HepG2 (cell line): ENCODE measurements around the gene DAB1. TPM values are rescaled to one million over a fixed set of nuclear protein-coding genes. Genes with fewer than 3 reads are reported as not detected.

Source experiments
- CEBPG ChIP-seq: IDR thresholded peaks from 2 replicates; pipeline ENCODE4 v1.6.1; 2016
- CENPX ChIP-seq: sonication (generic); formaldehyde crosslinking; IDR thresholded peaks from 2 replicates; pipeline ENCODE4 v1.9.0; 2021; ENCODE audit warnings: mild to moderate bottlenecking, missing genetic modification reagents, moderate library complexity
- EP300 ChIP-seq, 3 experiments: sonication (generic) in 1 of 3; formaldehyde crosslinking in 1 of 3; IDR thresholded peaks; 2 replicates each; pipeline versions ENCODE4 v1.5.1 to v1.6.1; 2011 to 2020; ENCODE audit warnings: low read depth in 2 of 3, low read length in 2 of 3, borderline replicate concordance in 1 of 3, improper control_type of control experiment in 1 of 3, mild to moderate bottlenecking in 1 of 3, missing genetic modification reagents in 1 of 3, moderate library complexity in 1 of 3
- ETS1 ChIP-seq: sonication (generic); formaldehyde crosslinking; IDR thresholded peaks from 2 replicates; pipeline ENCODE4 v1.4.0; 2020; ENCODE audit warnings: missing genetic modification reagents
- ETV5 ChIP-seq: IDR thresholded peaks from 2 replicates; pipeline ENCODE4 v1.6.1; 2018; ENCODE audit warnings: missing biosample characterization, missing genetic modification reagents, inconsistent platforms, borderline replicate concordance
- HNRNPUL1 ChIP-seq: fragments of 200-400 bp; formaldehyde crosslinking; IDR thresholded peaks from 2 replicates; pipeline ENCODE4 v1.6.1; 2017; ENCODE audit warnings: low read depth, mild to moderate bottlenecking, low read length, moderate library complexity
- JDP2 ChIP-seq: sonication (generic); formaldehyde crosslinking; IDR thresholded peaks from 2 replicates; pipeline ENCODE4 v1.8.1; 2022; ENCODE audit warnings: missing genetic modification reagents, borderline replicate concordance
- KDM1A ChIP-seq: IDR thresholded peaks from 2 replicates; pipeline ENCODE4 v1.6.1; 2016; ENCODE audit warnings: missing compliant biosample characterization
- KLF16 ChIP-seq, 2 experiments: sonication (generic) in 1 of 2; formaldehyde crosslinking in 1 of 2; IDR thresholded peaks; 2 replicates each; pipeline versions ENCODE4 v1.6.1 to v1.8.0; 2016 to 2023; ENCODE audit warnings: missing genetic modification reagents in 2 of 2, missing compliant biosample characterization in 1 of 2
- MED1 ChIP-seq: sonication (generic); formaldehyde crosslinking; IDR thresholded peaks from 2 replicates; pipeline ENCODE4 v1.4.0; 2020; ENCODE audit warnings: missing genetic modification reagents
- MED13 ChIP-seq: sonication (generic); formaldehyde crosslinking; IDR thresholded peaks from 2 replicates; pipeline ENCODE4 v1.5.0; 2020; ENCODE audit warnings: missing genetic modification reagents
- MXD4 ChIP-seq: IDR thresholded peaks from 2 replicates; pipeline ENCODE4 v1.6.1; 2016; ENCODE audit warnings: mild to moderate bottlenecking, missing biosample characterization, missing genetic modification reagents
- SOX13 ChIP-seq, 3 experiments: fragments of 450-650 bp in 1 of 3; sonication (generic) in 1 of 3; formaldehyde crosslinking in 1 of 3; IDR thresholded peaks in 2 of 3; conservative IDR thresholded peaks in 1 of 3; 2 replicates each; pipeline versions ENCODE4 v1.5.0 to v1.6.1; 2016 to 2020; ENCODE audit warnings: antibody characterized with exemption in 1 of 3, mild to moderate bottlenecking in 1 of 3, missing compliant biosample characterization in 1 of 3, missing genetic modification reagents in 1 of 3, moderate library complexity in 1 of 3
- SOX5 ChIP-seq: IDR thresholded peaks from 2 replicates; pipeline ENCODE4 v1.6.1; 2016; ENCODE audit warnings: borderline replicate concordance
- SUZ12 ChIP-seq: fragments of 150-350 bp; IDR thresholded peaks from 2 replicates; pipeline ENCODE4 v1.6.1; 2014; ENCODE audit warnings: low read depth, low read length
- TCF7 ChIP-seq: sonication (generic); IDR thresholded peaks from 2 replicates; pipeline ENCODE4 v1.6.1; 2016; ENCODE audit warnings: antibody characterized with exemption, low read depth
- THRA ChIP-seq: sonication (generic); formaldehyde crosslinking; IDR thresholded peaks from 2 replicates; pipeline ENCODE4 v1.4.0; 2020; ENCODE audit warnings: missing genetic modification reagents, borderline replicate concordance
- ZBTB43 ChIP-seq: sonication (generic); formaldehyde crosslinking; conservative IDR thresholded peaks from 2 replicates; pipeline ENCODE4 v1.4.0; 2020; ENCODE audit warnings: missing genetic modification reagents
- ZIK1 ChIP-seq: sonication (generic); formaldehyde crosslinking; IDR thresholded peaks from 2 replicates; pipeline ENCODE4 v1.5.0; 2020; ENCODE audit warnings: mild to moderate bottlenecking, low read depth, missing genetic modification reagents, borderline replicate concordance
- ZMYM4 ChIP-seq: sonication (generic); formaldehyde crosslinking; IDR thresholded peaks from 2 replicates; pipeline ENCODE4 v1.8.1; 2023; ENCODE audit warnings: mild to moderate bottlenecking, missing genetic modification reagents
- ZNF335 ChIP-seq: sonication (generic); formaldehyde crosslinking; IDR thresholded peaks from 2 replicates; pipeline ENCODE4 v1.4.0; 2020; ENCODE audit warnings: missing genetic modification reagents
- ZNF468 ChIP-seq: sonication (generic); formaldehyde crosslinking; IDR thresholded peaks from 2 replicates; pipeline ENCODE4 v1.8.0; 2022; ENCODE audit warnings: mild to moderate bottlenecking, moderate library complexity, missing genetic modification reagents
- ZNF619 ChIP-seq: sonication (generic); formaldehyde crosslinking; IDR thresholded peaks from 2 replicates; pipeline ENCODE4 v1.4.0; 2020; ENCODE audit warnings: mild to moderate bottlenecking, missing genetic modification reagents
- ZNF703 ChIP-seq: sonication (generic); formaldehyde crosslinking; IDR thresholded peaks from 2 replicates; pipeline ENCODE4 v1.5.1; 2020; ENCODE audit warnings: missing genetic modification reagents, mild to moderate bottlenecking, moderate library complexity, borderline replicate concordance
- ZNF773 ChIP-seq: sonication (generic); formaldehyde crosslinking; IDR thresholded peaks from 2 replicates; pipeline ENCODE4 v1.4.0; 2020; ENCODE audit warnings: missing genetic modification reagents, borderline replicate concordance
- ZNF776 ChIP-seq: sonication (generic); formaldehyde crosslinking; IDR thresholded peaks from 2 replicates; pipeline ENCODE4 v1.4.0; 2020; ENCODE audit warnings: mild to moderate bottlenecking, missing genetic modification reagents
- polyA plus RNA-seq, 8 experiments: library from polyadenylated mRNA; depleted of rRNA in 3 of 8; stranded (reverse) in 7 of 8; unstranded in 1 of 8; fragments of >200 nt; fragmentation: Illumina TruSeq in 4 of 8; extraction: Trizol in 4 of 8; gene quantifications; 2 replicates each; pipeline versions ENCODE4 v1.2.1 to v1.2.3, GENCODE V29; 2011 to 2016; ENCODE audit warnings: low read depth in 4 of 8, missing spikeins in 1 of 8, mixed read lengths in 1 of 8; ENCODE audit not compliant: insufficient read depth in 1 of 8
- total RNA-seq, 5 experiments: library from RNA; depleted of rRNA; stranded (reverse); fragments of >200 nt; fragmentation: Illumina TruSeq; extraction: Trizol; gene quantifications; 2 replicates each; pipeline ENCODE4 v1.2.3, GENCODE V29; 2016; ENCODE audit warnings: low read depth in 1 of 5

Gene DAB1
- total and polyA plus RNA-seq, 2 of the 13 experiments (the other 11 are each of a cell fraction or from before 2014, with no cell fraction given) = 0.04 to 0.13 TPM

GRCh38 chr1:56985857-56986256, 438.0 kb downstream of the DAB1 start (continued):
- TF ChIP-seq ZBTB43 (CRISPR knock-in tag) (no peak), KLF16 (CRISPR knock-in tag; IDR thresholded peaks at IDR 0.05) (peak in 1 of 2 experiments; percentile 59; a peak in 1 of 4 replicates), ZNF335 (CRISPR knock-in tag) (no peak), CEBPG (CRISPR knock-in tag) (peak; percentile 69; the same call in 1 of the 2 replicates), ZIK1 (no peak), CENPX (CRISPR knock-in tag) (no peak), ETS1 (CRISPR knock-in tag) (no peak), SOX5 (CRISPR knock-in tag) (0 out of 2 replicates have a peak, but pooled peaks have one; percentile 47), ZMYM4 (CRISPR knock-in tag) (0 out of 2 replicates have a peak, but pooled peaks have one; percentile 15), TCF7 (peak; percentile 82), ZNF619 (no peak), THRA (CRISPR knock-in tag) (peak; percentile 3; the same call in 1 of the 2 replicates), MED1 (peak; percentile 47; the same call in 1 of the 2 replicates), ZNF776 (CRISPR knock-in tag) (no peak), MXD4 (no peak), ZNF468 (CRISPR knock-in tag) (no peak), EP300 (IDR thresholded peaks at IDR 0.05; ENCODE audit: low read depth in 2 of 2, low read length in 2 of 2) (peak in 1 of 2 experiments; percentile 92; a peak in 3 of 4 replicates), EP300 (CRISPR knock-in tag; IDR thresholded peaks at IDR 0.05; ENCODE audit: borderline replicate concordance) (0 out of 2 replicates have a peak, but pooled peaks have one; percentile 28), KDM1A (CRISPR knock-in tag) (0 out of 2 replicates have a peak, but pooled peaks have one; percentile 14), MED13 (CRISPR knock-in tag) (peak; percentile 46; the same call in 1 of the 2 replicates), HNRNPUL1 (no peak), ZNF703 (no peak), SOX13 (IDR thresholded peaks at IDR 0.05) (peak; percentile 26; the same call in 1 of the 2 replicates), SOX13 (CRISPR knock-in tag; conservative IDR thresholded peaks at IDR 0.05 in 1 of 2, IDR thresholded peaks at IDR 0.05 in 1 of 2) (peak in 1 of 2 experiments; percentile 59; a peak in 2 of 4 replicates), ETV5 (peak; percentile 21; the same call in 1 of the 2 replicates), JDP2 (CRISPR knock-in tag) (no peak), ZNF773 (CRISPR knock-in tag) (no peak), SUZ12 (no peak)
